Effector CD4-positive, alpha-beta T cell (primary cell): ENCODE results near the gene RAB10.
"Not testable (repeated sequence)": the region's sequence is repeated elsewhere in the genome, so short reads cannot be mapped to it uniquely, and the experiment has no call there.

ENCODE experiments used
- DNase-seq: peaks from one replicate; pipeline ENCODE4 v3.0.0-alpha.2; 2020

The RAB10 gene

GRCh38 chr2:26061539-26061938 is 27.7 kb downstream of the RAB10 start:
- no peak for DNase-seq

- DNase-seq, result no peak
These were observed 31.0 kb downstream of the RAB10 start for GRCh38 chr2:26064846-26065245.

- no peak for DNase-seq
These were observed 33.5 kb downstream of the RAB10 start for GRCh38 chr2:26067186-26067974.

- no peak for DNase-seq
These were observed 34.2 kb downstream of the RAB10 start for GRCh38 chr2:26067980-26068507.

- DNase-seq, result peak; percentile 27
These were observed 34.9 kb downstream of the RAB10 start for GRCh38 chr2:26068602-26069298.

- DNase-seq, result no peak
These were observed 36.8 kb downstream of the RAB10 start for GRCh38 chr2:26070730-26071129.

GRCh38 chr2:26072925-26073768 is 39.3 kb downstream of the RAB10 start:
- no peak for DNase-seq

GRCh38 chr2:26073830-26074229 is 39.9 kb downstream of the RAB10 start:
- DNase-seq, result no peak

GRCh38 chr2:26074676-26075075 is 40.8 kb downstream of the RAB10 start:
- DNase-seq, result no peak

- DNase-seq, result no peak
These were observed 41.3 kb downstream of the RAB10 start for GRCh38 chr2:26075173-26075572.

- no peak for DNase-seq
These were observed 42.2 kb downstream of the RAB10 start for GRCh38 chr2:26076001-26076587.

GRCh38 chr2:26077291-26077690 is 43.4 kb downstream of the RAB10 start:
- no peak for DNase-seq

GRCh38 chr2:26078939-26079338 is 45.1 kb downstream of the RAB10 start:
- DNase-seq, result no peak

GRCh38 chr2:26080356-26080755 is 46.5 kb downstream of the RAB10 start:
- no peak for DNase-seq

- not testable (repeated sequence) for DNase-seq
These were observed 47.0 kb downstream of the RAB10 start for GRCh38 chr2:26080925-26081324.

GRCh38 chr2:26081556-26081955 is 47.7 kb downstream of the RAB10 start:
- DNase-seq, result no peak

GRCh38 chr2:26086155-26086637 is 52.3 kb downstream of the RAB10 start:
- no peak for DNase-seq

- no peak for DNase-seq
These were observed 52.9 kb downstream of the RAB10 start for GRCh38 chr2:26086779-26087178.

GRCh38 chr2:26088038-26088643 is 54.3 kb downstream of the RAB10 start:
- DNase-seq, result no peak

- DNase-seq, result not testable (repeated sequence)
These were observed 55.0 kb downstream of the RAB10 start for GRCh38 chr2:26088931-26089330.

- DNase-seq, result no peak
These were observed 55.5 kb downstream of the RAB10 start for GRCh38 chr2:26089337-26089736.

GRCh38 chr2:26095758-26096157 is 61.9 kb downstream of the RAB10 start:
- no peak for DNase-seq
